Heart left ventricle (tissue), 16 donors: ENCODE measurements around the gene CEACAM4. TPM values are rescaled to one million over a fixed set of nuclear protein-coding genes. Genes with fewer than 3 reads are reported as not detected.

ENCODE experiments used
- ATAC-seq, 4 donors: fragments of 200-7000 bp; cut with Tn5 transposase; one replicate each; pipeline ENCODE4 v1.9.1; 2020 to 2022; ENCODE audit warnings: moderate library complexity in 4 of 4, mild to moderate bottlenecking in 3 of 4, moderate number of reproducible peaks in 1 of 4
- DNase-seq, 5 donors: peaks; one replicate each; pipeline ENCODE4 v3.0.0-alpha.2; 2020
- H3K27ac ChIP-seq, 12 donors: fragments of 200-600 bp; sonication (generic) in 4 of 12; one replicate each; pipeline versions ENCODE4 v1.5.0 to v1.8.0; 2016 to 2022; ENCODE audit warnings: mild to moderate bottlenecking in 2 of 12
- H3K27me3 ChIP-seq, 9 donors: fragments of 200-600 bp; sonication (generic) in 2 of 9; one replicate each; pipeline versions ENCODE4 v1.5.1 to v1.8.0; 2016 to 2022; ENCODE audit warnings: mild to moderate bottlenecking in 3 of 9
- H3K36me3 ChIP-seq, 9 donors: fragments of 200-600 bp; sonication (generic) in 2 of 9; one replicate each; pipeline versions ENCODE4 v1.5.0 to v1.8.0; 2018 to 2022; ENCODE audit warnings: mild to moderate bottlenecking in 2 of 9
- H3K4me1 ChIP-seq, 12 donors: fragments of 200-600 bp; sonication (generic) in 4 of 12; one replicate each; pipeline versions ENCODE4 v1.5.0 to v1.8.0; 2016 to 2022; ENCODE audit warnings: mild to moderate bottlenecking in 3 of 12
- H3K4me3 ChIP-seq, 12 donors: fragments of 200-600 bp; sonication (generic) in 4 of 12; one replicate each; pipeline versions ENCODE4 v1.5.0 to v1.8.0; 2017 to 2022; ENCODE audit warnings: mild to moderate bottlenecking in 9 of 12, moderate library complexity in 4 of 12
- H3K9me3 ChIP-seq, 12 donors: fragments of 200-600 bp; sonication (generic) in 4 of 12; one replicate each; pipeline versions ENCODE4 v1.5.0 to v1.8.0; 2016 to 2022; ENCODE audit warnings: mild to moderate bottlenecking in 1 of 12
- CTCF ChIP-seq, 12 donors: fragments of 200-600 bp; sonication (generic) in 4 of 12; IDR thresholded peaks; one replicate each; pipeline versions ENCODE4 v1.5.0 to v1.8.0; 2018 to 2022; ENCODE audit warnings: antibody characterized with exemption in 12 of 12, mild to moderate bottlenecking in 5 of 12
- POLR2A ChIP-seq, 2 donors: fragments of 450-650 bp; IDR thresholded peaks; one replicate each; pipeline ENCODE4 v1.6.1; 2017; ENCODE audit warnings: antibody characterized with exemption in 2 of 2, mild to moderate bottlenecking in 2 of 2, moderate library complexity in 2 of 2
- WGBS, 4 donors: extraction: QIAGEN DNeasy Blood & Tissue Kit in 2 of 4; methylation state at CpG; one replicate each; pipeline versions ENCODE4 v1.1.5 to v1.1.7; 2013 to 2018; 5-methylcytosine and 5-hydroxymethylcytosine counted together
- intact Hi-C, 10 donors: fragments of 100-400 bp; cut with DNase I; formaldehyde crosslinking; loops; one replicate each; pipeline versions ENCODE4 v1.11.1 to v1.14.2; 2022
- long read RNA-seq, 3 donors: library from polyadenylated mRNA; unstranded; transcript quantifications; one replicate each; pipeline ENCODE4 v2.0.0, GENCODE V29; 2020 to 2021
- polyA plus RNA-seq, 2 donors: library from polyadenylated mRNA; stranded (reverse); fragments of 200-250 nt; gene quantifications; one replicate each; pipeline ENCODE4 v1.2.3, GENCODE V29; 2013
- total RNA-seq, 9 donors: library from RNA; depleted of rRNA in 2 of 9; stranded (reverse); fragments of >200 nt in 2 of 9; fragmentation: NEBNext Ultra II Directional in 3 of 9; extraction: Animal tissue kit (Norgen Biotek cat#: 25700) in 3 of 9; gene quantifications; one replicate each; pipeline versions ENCODE4 v1.1.0 to v1.2.4, GENCODE V29; 2016 to 2023
- donor health status: ischemic (EF 13 %, LVEDD 7.1; RV severe dilation, severe dysfunction).
- donor health status: healthy with polysubstance abuse.
- donor health status: DM: no; HTN: yes; CAD: no.
- donor health status: DM: no; HTN: no; CAD: no.
- donor health status: ischemic (EF 25% LVEDD 6.9; RV normal size, moderate dysfunction).
- donor health status: ischemic (EF 25% LVEDD 5.7; RV mildly dilated, moderate dysfunction).
- donor health status: healthy.
- donor health status: DM: yes; HTN: yes; CAD: no.
- donor health status: ischemic (EF 35%, LVEDD 5.7; RV mildly dilated, moderate dysfunction).
- donor health status: nonischemic (EF 11% LVEDD 7.7; RV severe dilation, severe dysfunction).
- donor health status: DM: yes; HTN: yes; CAD: no.
- donor health status: PGD.
- donor health status: ischemic (EF 29% LVEDD 5.4; RV normal size, mild dysfunction).
- donor health status: nonischemic (EF 23%, LVEDD 6.1; RV moderate dilation, normal function).

CEACAM4 gene
- total RNA-seq: 1 to 10 TPM in 1 of 9 donors, under 1 TPM in 6, not detected in 2; 0.29 to 1.5 (median 0.35) TPM
- polyA plus RNA-seq: under 1 TPM; 0.46 to 0.49 TPM
- long read RNA-seq, donor 1: 0 reads
- long read RNA-seq, donor 2: 0 reads
- long read RNA-seq, donor 3: 0 reads

DNA sequence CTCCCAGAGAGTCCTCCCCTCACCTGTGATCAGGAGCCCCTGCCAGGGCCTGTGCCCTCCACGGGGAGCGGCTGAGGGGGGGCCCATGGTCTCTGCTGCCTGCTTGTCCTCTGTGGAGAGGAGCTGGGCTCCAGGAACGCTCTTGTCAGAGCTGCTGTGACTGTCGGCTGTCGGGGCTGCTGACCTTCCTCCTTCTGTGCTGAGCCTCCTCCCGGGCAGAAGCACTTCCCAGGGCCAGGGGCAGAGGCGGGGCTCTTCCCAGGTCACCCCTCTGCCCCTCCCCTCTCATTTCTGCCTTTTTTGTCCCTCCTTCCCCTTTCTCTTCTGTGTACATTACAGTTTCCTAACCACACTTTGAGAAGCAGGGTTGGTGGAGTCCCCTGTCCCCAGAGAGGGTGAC lies at the start of gene CEACAM4:
Gene CEACAM4, minus strand, starts transcription at position 198 of the 400 bp plus-strand sequence. Its CDS starts 111 bp downstream, at position 87.
- peak within 1 kb of the TSS in 9 of 12 donors; percentile 12 to 53 (median 26) for H3K4me3 ChIP-seq
- peaks cover 0 to 23% (median 0%) of the 10 kb centered on the region in 9 donors for H3K27me3 ChIP-seq
- no peak for TF ChIP-seq CTCF (IDR thresholded peaks at IDR 0.05)
- TF ChIP-seq POLR2A (IDR thresholded peaks at IDR 0.05): peak in 1 of 2 donors; percentile 22
- ATAC-seq (peak in 3 of 4 donors; percentile 56 to 90 (median 85)), DNase-seq (peak in 4 of 5 donors; percentile 35 to 56 (median 48))
- peak within 1 kb of the TSS in 1 of 12 donors; percentile 74 for H3K27ac ChIP-seq
- peaks cover 0 to 21% (median 6%) of the 10 kb centered on the region in 12 donors for H3K9me3 ChIP-seq
- H3K4me1 ChIP-seq: peaks cover 0 to 17% (median 0%) of the 10 kb centered on the region in 12 donors
- H3K36me3 ChIP-seq: no peaks in the 10 kb centered on the region
- intact Hi-C loops: no loop called here
- 36 to 38% (median 36%) methylated on average over 7 of the region's 7 CpGs for WGBS, 4 donors

DNA sequence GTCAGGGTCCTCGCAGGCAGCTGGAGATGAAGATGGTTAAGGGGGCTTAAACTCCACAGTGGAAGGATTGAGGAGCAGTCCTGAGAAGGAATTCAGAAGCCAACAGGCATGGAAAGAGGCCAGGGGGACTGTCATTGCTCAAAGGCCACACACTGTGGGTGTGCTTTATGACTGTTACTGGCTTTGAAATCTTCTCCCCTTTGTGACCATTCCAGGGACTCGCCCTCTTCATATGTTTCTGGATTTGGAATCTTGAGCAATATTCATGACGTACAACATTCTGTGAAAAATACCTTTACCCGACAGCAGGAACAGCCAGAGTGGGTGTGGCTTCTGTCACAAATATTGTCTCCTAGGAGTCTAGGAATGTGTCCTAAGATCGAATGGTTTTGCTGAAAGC lies 44.6 kb upstream of the CEACAM4 start:
- Histone ChIP-seq H3K4me1 (no peaks in the 10 kb centered on the region), H3K27me3 (peaks cover 0 to 56% (median 16%) of the 10 kb centered on the region in 9 donors), H3K9me3 (peaks cover 0 to 10% (median 4%) of the 10 kb centered on the region in 12 donors), H3K27ac (no peak overlapping the region), H3K36me3 (no peaks in the 10 kb centered on the region), H3K4me3 (no peak overlapping the region)
- ATAC-seq: no peak
- TF ChIP-seq CTCF (IDR thresholded peaks at IDR 0.05): no peak
- TF ChIP-seq POLR2A (IDR thresholded peaks at IDR 0.05): no peak
- intact Hi-C loops: no loop called here
- WGBS, 4 donors: 66 to 73% (median 71%) methylated on average over 5 of the region's 5 CpGs
- no peak for DNase-seq

- Histone ChIP-seq H3K9me3 (peaks cover 0 to 17% (median 11%) of the 10 kb centered on the region in 12 donors), H3K4me1 (no peaks in the 10 kb centered on the region), H3K36me3 (no peaks in the 10 kb centered on the region), H3K27ac (no peak overlapping the region), H3K4me3 (no peak overlapping the region), H3K27me3 (peaks cover 0 to 50% (median 16%) of the 10 kb centered on the region in 9 donors)
- DNase-seq: no peak
- intact Hi-C loops: no loop called here
- ATAC-seq: no peak
- TF ChIP-seq CTCF (IDR thresholded peaks at IDR 0.05) (no peak), POLR2A (IDR thresholded peaks at IDR 0.05) (no peak)
Measured at GRCh38 chr19:41670755-41671154, 43.9 kb upstream of the CEACAM4 start.

- peaks cover 0 to 38% (median 10%) of the 10 kb centered on the region in 9 donors for H3K27me3 ChIP-seq
- H3K9me3 ChIP-seq: peaks cover 0 to 35% (median 18%) of the 10 kb centered on the region in 12 donors
- TF ChIP-seq POLR2A (IDR thresholded peaks at IDR 0.05): no peak
- no peak for TF ChIP-seq CTCF (IDR thresholded peaks at IDR 0.05)
- no peak overlapping the region for H3K4me3 ChIP-seq
- DNase-seq (no peak), ATAC-seq (no peak)
- no peaks in the 10 kb centered on the region for H3K4me1 ChIP-seq
- intact Hi-C loops: no loop called here
- no peaks in the 10 kb centered on the region for H3K36me3 ChIP-seq
- H3K27ac ChIP-seq: no peak overlapping the region
- WGBS, 4 donors: 54 to 69% (median 65%) methylated on average over 1 of the region's 1 CpG
Measured at GRCh38 chr19:41668315-41668714, 41.4 kb upstream of the CEACAM4 start.
